Measurements from ENCODE around the gene EID3. TPM values are rescaled to one million over a fixed set of nuclear protein-coding genes. Genes with fewer than 3 reads are reported as not detected.

The EID3 gene
- total RNA-seq, 1 experiment from 2014 or later, result 3.2 TPM

Other genes with a start within 250 kb of the EID3 start
- gene HCFC2, start 239.2 kb upstream of the EID3 start, total RNA-seq (2021), result 1.6 to 2.1 TPM (median 1.6 TPM) in 3 replicates
- 33.0 to 36.0 TPM (median 34.6 TPM) in 3 replicates for gene NFYB, start 165.5 kb upstream of the EID3 start, total RNA-seq (2021)
- 95.6 to 113 TPM (median 98.7 TPM) in 3 replicates for gene TXNRD1, start 88.0 kb upstream of the EID3 start, total RNA-seq (2021)
- gene CHST11, start 153.2 kb downstream of the EID3 start, total RNA-seq (2021), result 20.4 to 24.2 TPM (median 23.2 TPM) in 3 replicates

Measured in WTC11 (cell line).